Neural progenitor cell (in vitro differentiated cells): Measurements from ENCODE around the gene CCDC85C. TPM values are rescaled to one million over a fixed set of nuclear protein-coding genes. Genes with fewer than 3 reads are reported as not detected.
A peak's percentile ranks its signal among the peaks of the same experiment; 100 is the strongest.

Experiments used
- DNase-seq: peaks from one replicate; pipeline ENCODE4 v3.0.0-alpha.2; 2016; ENCODE audit warnings: low spot score
- H2AFZ ChIP-seq: fragments of 200-600 bp; sonication (generic); replicated peaks from 2 replicates; pipeline ENCODE4 v1.6.1; 2016; ENCODE audit warnings: antibody characterized with exemption
- H3F3A ChIP-seq: fragments of 200-600 bp; sonication (generic); 2 replicates; pipeline ENCODE4 v1.6.1; 2016; ENCODE audit warnings: antibody characterized with exemption, low read depth
- H3K27ac ChIP-seq: fragments of 200-600 bp; sonication (generic); 2 replicates; pipeline ENCODE4 v1.5.1; 2016; ENCODE audit warnings: mild to moderate bottlenecking
- H3K27me3 ChIP-seq: fragments of 200-600 bp; sonication (generic); 2 replicates; pipeline ENCODE4 v1.6.1; 2016; ENCODE audit warnings: mild to moderate bottlenecking, moderate library complexity
- H3K36me3 ChIP-seq: fragments of 200-600 bp; sonication (generic); 2 replicates; pipeline ENCODE4 v1.5.1; 2016
- H3K4me1 ChIP-seq: fragments of 200-600 bp; sonication (generic); 2 replicates; pipeline ENCODE4 v1.6.1; 2016; ENCODE audit warnings: mixed run types
- H3K4me2 ChIP-seq: fragments of 200-600 bp; sonication (generic); 2 replicates; pipeline ENCODE4 v1.6.1; 2016
- H3K4me3 ChIP-seq: fragments of 200-600 bp; sonication (generic); 2 replicates; pipeline ENCODE4 v1.5.1; 2016
- H3K79me2 ChIP-seq: fragments of 200-600 bp; sonication (generic); 2 replicates; pipeline ENCODE4 v1.6.1; 2016; ENCODE audit warnings: low read depth
- H3K9ac ChIP-seq: fragments of 200-600 bp; sonication (generic); 2 replicates; pipeline ENCODE4 v1.6.1; 2016
- H3K9me3 ChIP-seq: fragments of 200-600 bp; sonication (generic); 2 replicates; pipeline ENCODE4 v1.5.1; 2016; ENCODE audit warnings: low read depth
- H4K20me1 ChIP-seq: fragments of 200-600 bp; sonication (generic); 2 replicates; pipeline ENCODE4 v1.6.1; 2016; ENCODE audit warnings: low read depth
- H3K27ac Mint-ChIP-seq: 3 replicates; pipeline ENCODE4 v1.8.0; 2021; ENCODE audit warnings: mixed read lengths
- H3K27me3 Mint-ChIP-seq: 2 replicates; pipeline ENCODE4 v1.8.0; 2022; ENCODE audit warnings: low read depth, mild to moderate bottlenecking, inconsistent platforms, moderate library complexity, mixed read lengths; ENCODE audit not compliant: insufficient read depth
- H3K36me3 Mint-ChIP-seq: 3 replicates; pipeline ENCODE4 v1.8.0; 2021; ENCODE audit warnings: mixed read lengths
- H3K4me1 Mint-ChIP-seq: 3 replicates; pipeline ENCODE4 v1.8.0; 2021; ENCODE audit warnings: mixed read lengths
- H3K4me3 Mint-ChIP-seq: 3 replicates; pipeline ENCODE4 v1.8.0; 2021; ENCODE audit warnings: mild to moderate bottlenecking, moderate library complexity, mixed read lengths
- H3K9me3 Mint-ChIP-seq: 3 replicates; pipeline ENCODE4 v1.8.0; 2020; ENCODE audit warnings: mixed read lengths
- EZH2 ChIP-seq: fragments of 200-600 bp; sonication (generic); IDR thresholded peaks from 2 replicates; pipeline ENCODE4 v1.6.1; 2017; ENCODE audit warnings: antibody characterized with exemption, mild to moderate bottlenecking, moderate library complexity
- EZH2phosphoT487 ChIP-seq: fragments of 200-600 bp; sonication (generic); IDR thresholded peaks from 2 replicates; pipeline ENCODE4 v1.6.1; 2017; ENCODE audit warnings: antibody characterized with exemption
- total RNA-seq: library from RNA; depleted of rRNA; stranded (reverse); fragments of >200 nt; gene quantifications from 2 replicates; pipeline ENCODE4 v1.2.3, GENCODE V29; 2015; ENCODE audit warnings: low replicate concordance
- TF ChIP-seq, protein P1 (sequence below): fragments of 200-600 bp; sonication (generic); IDR thresholded peaks from 2 replicates; pipeline ENCODE4 v1.5.1; 2017; ENCODE audit warnings: antibody characterized with exemption, mild to moderate bottlenecking

The CCDC85C gene
- total RNA-seq, 1 donor from 2014 or later = 19.0 TPM

DNA sequence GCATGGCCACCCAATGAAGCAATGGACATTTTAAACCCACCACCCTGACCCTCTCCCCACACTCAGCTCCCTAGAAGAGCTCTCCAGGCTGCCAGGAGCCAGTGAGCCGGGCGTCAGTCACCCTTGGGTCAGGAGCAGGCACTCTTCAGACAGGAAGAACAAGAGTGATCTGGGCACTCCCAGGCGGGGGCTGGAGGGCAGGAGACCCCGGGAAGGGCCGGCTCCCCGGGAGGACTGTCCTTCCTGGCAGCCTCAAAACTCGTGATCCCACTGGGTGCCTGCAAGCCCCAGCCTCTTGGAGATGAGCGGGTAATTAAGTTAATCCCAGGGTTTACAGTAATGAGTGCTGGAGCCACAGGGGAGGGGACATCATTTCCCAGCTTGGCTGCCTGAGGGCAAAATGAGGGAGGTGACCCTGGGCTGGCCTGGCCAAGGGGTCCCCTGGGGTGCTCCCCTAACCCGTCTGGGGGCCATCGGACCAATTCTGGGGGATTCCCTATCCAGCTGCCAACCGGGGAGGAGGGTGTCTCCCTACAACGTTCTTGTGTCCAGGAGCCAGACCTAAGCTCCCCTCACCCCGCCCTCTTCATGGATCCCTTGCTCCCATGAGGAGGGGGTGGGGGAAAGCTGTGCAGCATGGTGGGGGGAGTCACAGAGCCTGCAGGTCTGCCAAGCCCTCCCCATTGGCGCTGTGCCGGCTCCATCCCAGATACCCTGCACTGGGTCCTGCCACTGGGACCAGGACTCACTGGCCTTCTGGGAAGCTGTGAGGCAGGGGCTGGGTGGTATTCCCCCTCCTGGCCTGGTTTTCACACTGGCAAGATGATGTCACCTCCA is 63.6 kb downstream of the CCDC85C start:
- no peaks in the 10 kb centered on the region for H3K36me3 ChIP-seq
- H3K9ac ChIP-seq = no peak overlapping the region
- H3K9me3 Mint-ChIP-seq = no peaks in the 10 kb centered on the region
- no peak overlapping the region for H2AFZ ChIP-seq
- no peak overlapping the region for H3K27ac ChIP-seq
- TF ChIP-seq EZH2 (no peak), EZH2phosphoT487 (no peak)
- TF ChIP-seq, protein P1, sequence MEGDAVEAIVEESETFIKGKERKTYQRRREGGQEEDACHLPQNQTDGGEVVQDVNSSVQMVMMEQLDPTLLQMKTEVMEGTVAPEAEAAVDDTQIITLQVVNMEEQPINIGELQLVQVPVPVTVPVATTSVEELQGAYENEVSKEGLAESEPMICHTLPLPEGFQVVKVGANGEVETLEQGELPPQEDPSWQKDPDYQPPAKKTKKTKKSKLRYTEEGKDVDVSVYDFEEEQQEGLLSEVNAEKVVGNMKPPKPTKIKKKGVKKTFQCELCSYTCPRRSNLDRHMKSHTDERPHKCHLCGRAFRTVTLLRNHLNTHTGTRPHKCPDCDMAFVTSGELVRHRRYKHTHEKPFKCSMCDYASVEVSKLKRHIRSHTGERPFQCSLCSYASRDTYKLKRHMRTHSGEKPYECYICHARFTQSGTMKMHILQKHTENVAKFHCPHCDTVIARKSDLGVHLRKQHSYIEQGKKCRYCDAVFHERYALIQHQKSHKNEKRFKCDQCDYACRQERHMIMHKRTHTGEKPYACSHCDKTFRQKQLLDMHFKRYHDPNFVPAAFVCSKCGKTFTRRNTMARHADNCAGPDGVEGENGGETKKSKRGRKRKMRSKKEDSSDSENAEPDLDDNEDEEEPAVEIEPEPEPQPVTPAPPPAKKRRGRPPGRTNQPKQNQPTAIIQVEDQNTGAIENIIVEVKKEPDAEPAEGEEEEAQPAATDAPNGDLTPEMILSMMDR = no peak
- peaks cover 98% of the 10 kb centered on the region for H3K79me2 ChIP-seq
- H3F3A ChIP-seq = peaks cover 9% of the 10 kb centered on the region
- H3K9me3 ChIP-seq = no peaks in the 10 kb centered on the region
- H4K20me1 ChIP-seq = peaks cover 95% of the 10 kb centered on the region
- H3K4me2 ChIP-seq = peak overlapping the region; percentile 39
- peak; percentile 42 for DNase-seq
- no peak overlapping the region for H3K4me3 Mint-ChIP-seq
- H3K27me3 Mint-ChIP-seq = peaks cover 9% of the 10 kb centered on the region
- H3K27me3 ChIP-seq = no peaks in the 10 kb centered on the region
- no peak overlapping the region for H3K27ac Mint-ChIP-seq
- H3K4me1 ChIP-seq = peaks cover 73% of the 10 kb centered on the region
- H3K4me3 ChIP-seq = no peak overlapping the region
- H3K36me3 Mint-ChIP-seq = peaks cover 1% of the 10 kb centered on the region
- peaks cover 82% of the 10 kb centered on the region for H3K4me1 Mint-ChIP-seq

DNA sequence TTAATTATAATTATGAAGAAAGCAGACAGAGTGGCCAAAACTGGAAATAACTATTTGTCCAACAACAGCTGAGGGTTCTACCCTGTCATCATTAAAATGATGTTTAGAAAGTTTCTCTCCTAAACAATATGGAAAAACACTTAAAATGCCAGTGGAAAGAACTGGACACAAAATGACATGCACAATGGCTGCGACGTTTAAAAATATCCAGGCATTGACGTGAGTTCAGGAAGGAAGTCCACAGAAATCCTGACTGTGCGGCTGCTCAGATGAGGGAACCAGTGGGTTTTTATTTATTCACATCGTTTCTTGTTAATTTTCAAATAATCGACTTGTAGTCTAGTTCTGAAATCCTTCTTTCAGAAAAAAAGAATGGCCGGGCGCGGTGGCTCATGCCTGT is 64.5 kb downstream of the CCDC85C start:
- no peak overlapping the region for H3K4me2 ChIP-seq
- H3K9me3 ChIP-seq = no peaks in the 10 kb centered on the region
- H3F3A ChIP-seq = peaks cover 12% of the 10 kb centered on the region
- peaks cover 73% of the 10 kb centered on the region for H3K4me1 ChIP-seq
- Mint-ChIP-seq H3K27ac (no peak overlapping the region), H3K4me3 (no peak overlapping the region), H3K27me3 (peaks cover 10% of the 10 kb centered on the region), H3K9me3 (no peaks in the 10 kb centered on the region), H3K4me1 (peaks cover 82% of the 10 kb centered on the region), H3K36me3 (peaks cover 1% of the 10 kb centered on the region)
- peaks cover 95% of the 10 kb centered on the region for H4K20me1 ChIP-seq
- H3K9ac ChIP-seq = no peak overlapping the region
- no peak overlapping the region for H3K27ac ChIP-seq
- no peaks in the 10 kb centered on the region for H3K36me3 ChIP-seq
- no peaks in the 10 kb centered on the region for H3K27me3 ChIP-seq
- no peak overlapping the region for H3K4me3 ChIP-seq
- H2AFZ ChIP-seq = no peak overlapping the region
- DNase-seq = no peak
- peaks cover 89% of the 10 kb centered on the region for H3K79me2 ChIP-seq
- TF ChIP-seq EZH2phosphoT487 (no peak), EZH2 (no peak)
- TF ChIP-seq, protein P1 = no peak

DNA sequence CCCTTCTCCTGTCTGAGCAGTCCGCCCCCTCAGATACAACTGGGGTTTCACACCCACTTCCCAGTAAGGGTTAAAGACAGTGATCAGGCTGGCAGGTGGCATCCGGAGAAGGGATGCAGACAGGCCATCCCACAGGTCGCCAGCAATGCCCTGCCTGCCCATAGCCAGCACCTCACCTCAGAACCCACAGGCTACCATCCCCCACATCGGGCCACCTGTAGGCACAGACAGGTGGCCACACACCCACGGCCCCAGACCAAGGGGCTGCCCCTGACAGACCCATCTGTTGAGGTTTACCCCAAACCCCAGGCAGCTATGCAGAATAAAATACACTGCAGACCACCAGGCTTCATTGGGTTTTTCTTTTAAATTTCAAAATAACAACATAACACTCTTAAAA is 65.3 kb downstream of the CCDC85C start:
- H3K27ac ChIP-seq = no peak overlapping the region
- H3K79me2 ChIP-seq = peaks cover 87% of the 10 kb centered on the region
- H3K4me1 ChIP-seq = peaks cover 80% of the 10 kb centered on the region
- Mint-ChIP-seq H3K27me3 (peaks cover 10% of the 10 kb centered on the region), H3K36me3 (peaks cover 1% of the 10 kb centered on the region), H3K9me3 (no peaks in the 10 kb centered on the region), H3K4me3 (no peak overlapping the region), H3K27ac (no peak overlapping the region), H3K4me1 (peaks cover 82% of the 10 kb centered on the region)
- no peaks in the 10 kb centered on the region for H3K27me3 ChIP-seq
- no peak for DNase-seq
- H3K9ac ChIP-seq = no peak overlapping the region
- TF ChIP-seq EZH2phosphoT487 (no peak), EZH2 (no peak)
- TF ChIP-seq, protein P1 = no peak
- H3K9me3 ChIP-seq = no peaks in the 10 kb centered on the region
- H4K20me1 ChIP-seq = peaks cover 94% of the 10 kb centered on the region
- no peak overlapping the region for H3K4me3 ChIP-seq
- H3K36me3 ChIP-seq = no peaks in the 10 kb centered on the region
- H2AFZ ChIP-seq = no peak overlapping the region
- H3F3A ChIP-seq = peaks cover 19% of the 10 kb centered on the region
- peak overlapping the region; percentile 2 for H3K4me2 ChIP-seq
